Spleen (tissue), 7 donors: ENCODE results near the gene ANKRD31.

Source experiments
- CTCF ChIP-seq, 11 experiments: fragments of 200-600 bp in 7 of 11; fragments of 450-650 bp in 4 of 11; sonication (generic) in 4 of 11; IDR thresholded peaks in 8 of 11; conservative IDR thresholded peaks in 3 of 11; 1 replicate in 7 of 11; 2 replicates in 4 of 11; pipeline versions ENCODE4 v1.4.0 to v1.8.0; 2016 to 2021; ENCODE audit warnings: antibody characterized with exemption in 11 of 11, inconsistent platforms in 4 of 11, mild to moderate bottlenecking in 1 of 11
- POLR2A ChIP-seq, 3 donors: fragments of 450-650 bp; IDR thresholded peaks; one replicate each; pipeline ENCODE4 v1.5.1; 2017; ENCODE audit warnings: antibody characterized with exemption in 3 of 3, mild to moderate bottlenecking in 1 of 3
- POLR2AphosphoS5 ChIP-seq, 3 donors: sonication (generic); formaldehyde crosslinking; IDR thresholded peaks; one replicate each; pipeline ENCODE4 v1.5.1; 2017; ENCODE audit warnings: antibody characterized with exemption in 3 of 3
- donor health status: DM: no; HTN: no; CAD: no; lungs with moderate emphysema.
- donor health status: DM: no; HTN: no; CAD: no.
- donor health status: DM: no; HTN: no; CAD: no.

- TF ChIP-seq POLR2A (IDR thresholded peaks at IDR 0.05) = no peak
- TF ChIP-seq CTCF (IDR thresholded peaks at IDR 0.05 in 8 of 11, conservative IDR thresholded peaks at IDR 0.05 in 3 of 11) = no peak
- no peak for TF ChIP-seq POLR2AphosphoS5 (IDR thresholded peaks at IDR 0.05)
These were observed 191.6 kb downstream of the ANKRD31 start for GRCh38 chr5:75045071-75045470.
